ENCODE results near the gene ZNF462.

GRCh38 chr9:107042606-107043005, 179.6 kb downstream of the ZNF462 start:
- TF ChIP-seq, protein P1, sequence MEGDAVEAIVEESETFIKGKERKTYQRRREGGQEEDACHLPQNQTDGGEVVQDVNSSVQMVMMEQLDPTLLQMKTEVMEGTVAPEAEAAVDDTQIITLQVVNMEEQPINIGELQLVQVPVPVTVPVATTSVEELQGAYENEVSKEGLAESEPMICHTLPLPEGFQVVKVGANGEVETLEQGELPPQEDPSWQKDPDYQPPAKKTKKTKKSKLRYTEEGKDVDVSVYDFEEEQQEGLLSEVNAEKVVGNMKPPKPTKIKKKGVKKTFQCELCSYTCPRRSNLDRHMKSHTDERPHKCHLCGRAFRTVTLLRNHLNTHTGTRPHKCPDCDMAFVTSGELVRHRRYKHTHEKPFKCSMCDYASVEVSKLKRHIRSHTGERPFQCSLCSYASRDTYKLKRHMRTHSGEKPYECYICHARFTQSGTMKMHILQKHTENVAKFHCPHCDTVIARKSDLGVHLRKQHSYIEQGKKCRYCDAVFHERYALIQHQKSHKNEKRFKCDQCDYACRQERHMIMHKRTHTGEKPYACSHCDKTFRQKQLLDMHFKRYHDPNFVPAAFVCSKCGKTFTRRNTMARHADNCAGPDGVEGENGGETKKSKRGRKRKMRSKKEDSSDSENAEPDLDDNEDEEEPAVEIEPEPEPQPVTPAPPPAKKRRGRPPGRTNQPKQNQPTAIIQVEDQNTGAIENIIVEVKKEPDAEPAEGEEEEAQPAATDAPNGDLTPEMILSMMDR (IDR thresholded peaks at IDR 0.05; ENCODE audit: low read depth, low read length, missing input control), result no peak
- TF ChIP-seq EGR1 (IDR thresholded peaks at IDR 0.05; ENCODE audit: low read depth in 2 of 2) (no peak), ZBTB33 (IDR thresholded peaks at IDR 0.05) (no peak), GABPA (IDR thresholded peaks at IDR 0.05 in 1 of 2, conservative IDR thresholded peaks at IDR 0.05 in 1 of 2) (no peak), RXRA (IDR thresholded peaks at IDR 0.05) (no peak), MAX (IDR thresholded peaks at IDR 0.05) (no peak), RAD21 (IDR thresholded peaks at IDR 0.05) (no peak), REST (IDR thresholded peaks at IDR 0.05) (no peak), FOXA1 (IDR thresholded peaks at IDR 0.05) (no peak), SP1 (IDR thresholded peaks at IDR 0.05) (no peak)

All from liver (tissue), 3 donors.